ENCODE data around the gene DEDD. TPM values are rescaled to one million over a fixed set of nuclear protein-coding genes. Genes with fewer than 3 reads are reported as not detected.

The DEDD gene
- total RNA-seq (2022): 33.8 and 37.0 TPM in 2 replicates
- Bru-seq, nascent RNA: percentile 72 among the genes with signal in this experiment
- percentile 79 among the genes with signal in this experiment for BruChase-seq, experiment 1, labeled RNA remaining after a 2-hour chase
- BruChase-seq, experiment 2, labeled RNA remaining after a 6-hour chase: percentile 80 among the genes with signal in this experiment
- long read RNA-seq, transcript DEDD-203 (6 exons, 2,300 nt): minor isoform, 15 of 78 reads
- long read RNA-seq, transcript DEDD-202 (6 exons, 2,345 nt): major isoform, 41 of 78 reads
- long read RNA-seq, transcript DEDD-212 (5 exons, 2,329 nt): minor isoform, 6 of 78 reads
- long read RNA-seq, partial matches to known transcripts: 1 of 78 reads
- long read RNA-seq, other reads (novel, unspliced or antisense): 14 of 78 reads

DNA sequence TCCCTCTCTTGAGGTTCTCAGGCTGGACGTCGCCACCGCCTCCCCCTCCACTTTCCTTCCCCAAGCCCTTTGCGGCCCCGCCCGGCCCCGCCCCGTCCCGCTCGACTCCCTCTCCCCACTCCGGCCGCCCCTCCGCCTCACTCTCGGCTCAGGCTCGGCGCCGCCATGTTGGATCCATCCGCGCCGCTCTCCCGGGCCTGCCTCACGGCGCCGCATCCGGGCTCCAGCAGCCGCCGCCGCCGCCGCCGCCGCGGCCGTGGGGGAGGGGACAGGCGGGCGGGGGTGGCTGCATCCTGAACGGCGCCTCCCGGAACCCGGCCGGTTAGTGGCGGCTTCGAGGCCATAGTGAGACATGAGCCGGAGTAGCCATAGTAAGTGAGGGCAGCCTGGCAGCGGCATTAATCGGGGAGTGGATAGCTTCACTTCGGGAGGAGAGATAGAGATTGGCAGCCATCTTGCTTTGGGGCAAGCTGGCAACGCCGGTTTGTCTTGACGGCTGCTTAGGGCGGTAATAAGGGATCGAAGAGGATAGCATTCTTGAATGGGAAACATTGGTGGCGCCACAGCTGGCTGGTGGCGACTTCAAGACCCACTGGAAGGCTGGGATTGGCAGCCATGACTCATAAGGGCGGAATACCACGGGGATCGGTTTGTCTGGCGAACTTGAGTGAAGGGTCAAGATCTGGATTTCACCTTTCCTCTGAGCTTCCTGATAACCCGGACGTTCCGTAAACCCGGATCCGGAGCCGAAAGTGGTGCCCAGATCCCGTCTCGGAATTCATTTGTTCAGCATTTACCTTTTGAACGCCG is at the start of gene DEDD:
TSS of gene DEDD (minus strand) at position 258 of the 810 bp plus-strand sequence. CDS start 8,205 bp downstream, outside the sequence.
- DNase-seq: peak; percentile 93 to 96
- no peaks in the 10 kb centered on the region for H3K27me3 ChIP-seq (replicated peaks; ENCODE audit: control insufficient read depth, insufficient read depth, low read length)
- no peak within 1 kb of the TSS for H3K4me3 Mint-ChIP-seq (ENCODE audit: unreplicated experiment)
- no peak for TF ChIP-seq CTCF (IDR thresholded peaks at IDR 0.05; ENCODE audit: insufficient read depth in 1 of 2, low read depth in 1 of 2, low read length in 1 of 2, severe bottlenecking in 1 of 2, unreplicated experiment in 1 of 2)
- peaks cover 1% of the 10 kb centered on the region for H3K36me3 Mint-ChIP-seq (ENCODE audit: insufficient read depth, unreplicated experiment)
- intact Hi-C loops (cut with micrococcal nuclease; ENCODE audit: unreplicated experiment): loop anchor here (1.0 kb wide), 2 partner anchors 13 to 21 kb away; partner anchors contain the start of gene UFC1
- H3K27me3 Mint-ChIP-seq (ENCODE audit: insufficient read depth, unreplicated experiment): no peaks in the 10 kb centered on the region
- H3K4me1 Mint-ChIP-seq (ENCODE audit: low read depth, unreplicated experiment): peaks cover 10% of the 10 kb centered on the region
- no peaks in the 10 kb centered on the region for H3K9me3 Mint-ChIP-seq (ENCODE audit: unreplicated experiment)
- H3K9me3 ChIP-seq: no peaks in the 10 kb centered on the region
- no TSS peak for BruUV-seq (replicated peaks)
- H3K4me3 ChIP-seq (ENCODE audit: low read depth, low read length): peak within 1 kb of the TSS; percentile 71
- H3K27ac Mint-ChIP-seq (ENCODE audit: unreplicated experiment): no peak within 1 kb of the TSS
- POLR2A ChIA-PET: interaction anchor here (0.5 to 2.4 kb wide), 9 partner anchors 8 to 113 kb away, joined by 3 to 15 read pairs (median 6); partner anchors contain the start of genes F11R, NIT1, PFDN2 and PPOX
- H3K36me3 ChIP-seq (ENCODE audit: control insufficient read depth, insufficient read depth, low read length): no peaks in the 10 kb centered on the region; the same call in 1 of the 2 replicates
- CTCF ChIA-PET: interaction anchor here (0.5 to 1.6 kb wide), 7 partner anchors 11 to 93 kb away, joined by 3 to 6 read pairs (median 3); partner anchors contain the start of genes KLHDC9, NIT1, PFDN2 and PPOX
- H3K4me1 ChIP-seq: no peaks in the 10 kb centered on the region

GRCh38 chr1:161182214-161182613 is 49.7 kb upstream of the DEDD start:
- H3K36me3 ChIP-seq (ENCODE audit: control insufficient read depth, insufficient read depth, low read length): no peaks in the 10 kb centered on the region
- no peaks in the 10 kb centered on the region for H3K9me3 ChIP-seq
- POLR2A ChIA-PET: no interaction called here
- H3K27me3 ChIP-seq (replicated peaks; ENCODE audit: control insufficient read depth, insufficient read depth, low read length): no peaks in the 10 kb centered on the region
- no peak for DNase-seq
- Mint-ChIP-seq H3K27ac (ENCODE audit: unreplicated experiment) (no peak overlapping the region), H3K4me3 (ENCODE audit: unreplicated experiment) (no peak overlapping the region), H3K27me3 (ENCODE audit: insufficient read depth, unreplicated experiment) (no peaks in the 10 kb centered on the region), H3K4me1 (ENCODE audit: low read depth, unreplicated experiment) (peaks cover 6% of the 10 kb centered on the region), H3K36me3 (ENCODE audit: insufficient read depth, unreplicated experiment) (no peaks in the 10 kb centered on the region), H3K9me3 (ENCODE audit: unreplicated experiment) (no peaks in the 10 kb centered on the region)
- no TSS peak for BruUV-seq (replicated peaks)
- CTCF ChIA-PET: no interaction called here
- intact Hi-C loops (cut with micrococcal nuclease; ENCODE audit: unreplicated experiment): no loop called here
- H3K4me1 ChIP-seq: no peaks in the 10 kb centered on the region
- H3K4me3 ChIP-seq (ENCODE audit: low read depth, low read length): no peak overlapping the region
- TF ChIP-seq CTCF (IDR thresholded peaks at IDR 0.05; ENCODE audit: insufficient read depth in 1 of 2, low read depth in 1 of 2, low read length in 1 of 2, severe bottlenecking in 1 of 2, unreplicated experiment in 1 of 2): no peak

DNA sequence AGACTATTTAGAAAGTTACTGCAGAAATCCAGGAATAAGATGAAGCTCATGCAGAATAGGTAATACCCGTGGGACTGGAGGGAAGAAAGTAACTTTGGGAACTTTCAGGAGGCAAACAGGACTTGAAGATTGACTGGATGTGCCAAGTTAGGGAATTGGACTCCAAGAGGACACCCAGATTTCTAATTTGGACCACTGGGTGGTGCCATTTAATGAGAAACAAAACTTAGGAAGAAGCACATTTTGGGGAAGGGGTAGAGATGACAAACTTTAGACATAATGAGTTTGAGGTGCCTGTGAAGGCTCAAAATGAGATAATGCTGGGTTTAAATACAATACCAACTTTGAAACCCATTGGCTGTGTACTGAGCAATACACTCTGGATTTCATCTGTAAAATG is 48.2 kb upstream of the DEDD start:
- Mint-ChIP-seq H3K27ac (ENCODE audit: unreplicated experiment) (no peak overlapping the region), H3K36me3 (ENCODE audit: insufficient read depth, unreplicated experiment) (no peaks in the 10 kb centered on the region), H3K9me3 (ENCODE audit: unreplicated experiment) (no peaks in the 10 kb centered on the region), H3K27me3 (ENCODE audit: insufficient read depth, unreplicated experiment) (no peaks in the 10 kb centered on the region), H3K4me1 (ENCODE audit: low read depth, unreplicated experiment) (peaks cover 16% of the 10 kb centered on the region), H3K4me3 (ENCODE audit: unreplicated experiment) (no peak overlapping the region)
- H3K36me3 ChIP-seq (ENCODE audit: control insufficient read depth, insufficient read depth, low read length): no peaks in the 10 kb centered on the region; the same call in 1 of the 2 replicates
- ChIA-PET CTCF (no interaction called here), POLR2A (no interaction called here)
- no TSS peak for BruUV-seq (replicated peaks)
- H3K27me3 ChIP-seq (replicated peaks; ENCODE audit: control insufficient read depth, insufficient read depth, low read length): no peaks in the 10 kb centered on the region
- H3K4me3 ChIP-seq (ENCODE audit: low read depth, low read length): no peak overlapping the region
- DNase-seq: peak in 1 of 2 experiments; percentile 34
- H3K4me1 ChIP-seq: peaks cover 4% of the 10 kb centered on the region
- H3K9me3 ChIP-seq: no peaks in the 10 kb centered on the region
- intact Hi-C loops (cut with micrococcal nuclease; ENCODE audit: unreplicated experiment): loop anchor here (1.0 kb wide), 1 partner anchor 202 kb away; no protein-coding TSS in a partner anchor
- TF ChIP-seq CTCF (IDR thresholded peaks at IDR 0.05; ENCODE audit: insufficient read depth in 1 of 2, low read depth in 1 of 2, low read length in 1 of 2, severe bottlenecking in 1 of 2, unreplicated experiment in 1 of 2): peak; percentile 25 to 41

Data from Caco-2 (cell line).